GM18498 (cell line): ENCODE measurements around the gene XRCC1.
"Not testable (repeated sequence)": the region's sequence is repeated elsewhere in the genome, so short reads cannot be mapped to it uniquely, and the experiment has no call there.

Source experiments
- ATAC-seq: cut with Tn5 transposase; IDR thresholded peaks from one replicate; pipeline ENCODE4 v1.9.1; 2021; ENCODE audit warnings: mild to moderate bottlenecking, moderate library complexity; ENCODE audit not compliant: unreplicated experiment

Gene XRCC1

DNA sequence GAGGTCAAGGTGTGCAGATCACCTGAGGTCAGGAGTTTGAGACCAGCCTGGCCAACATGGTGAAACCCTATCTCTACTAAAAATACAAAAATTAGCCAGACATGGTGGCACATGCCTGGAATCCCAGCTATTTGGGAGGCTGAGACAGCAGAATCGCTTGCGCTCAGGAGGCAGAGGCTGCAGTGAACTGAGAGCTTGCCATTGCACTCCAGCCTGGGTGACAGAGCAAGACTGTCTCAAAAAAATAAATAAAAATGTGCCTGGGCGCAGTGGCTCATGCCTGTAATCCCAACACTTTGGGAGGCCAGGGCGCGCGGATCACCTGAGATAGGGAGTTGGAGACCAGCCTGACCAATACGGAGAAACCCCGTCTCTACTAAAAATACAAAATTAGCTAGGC, 51.6 kb downstream of the XRCC1 start:
- ATAC-seq: not testable (repeated sequence)

DNA sequence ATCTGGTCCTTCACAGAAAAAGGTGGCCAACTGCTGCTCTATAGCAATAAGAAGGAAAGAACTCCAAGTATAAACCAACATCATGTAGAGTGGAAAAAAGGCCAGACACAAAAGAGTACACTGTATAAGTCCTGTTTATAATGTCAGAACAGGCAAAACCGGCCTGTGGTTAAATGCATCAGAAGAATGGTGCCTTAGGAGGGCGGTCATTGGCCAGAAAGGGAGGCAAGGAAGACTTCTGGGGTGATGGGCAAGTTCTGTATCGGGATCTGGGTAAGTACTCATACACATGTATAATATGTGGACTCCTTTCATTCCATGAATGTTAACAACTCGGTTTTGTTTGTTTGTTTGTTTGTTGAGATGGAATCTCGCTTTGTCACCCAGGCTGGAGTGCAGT, 52.4 kb downstream of the XRCC1 start:
- ATAC-seq: no peak

- ATAC-seq: no peak
These were observed 55.8 kb downstream of the XRCC1 start for GRCh38 chr19:43519436-43520088.

DNA sequence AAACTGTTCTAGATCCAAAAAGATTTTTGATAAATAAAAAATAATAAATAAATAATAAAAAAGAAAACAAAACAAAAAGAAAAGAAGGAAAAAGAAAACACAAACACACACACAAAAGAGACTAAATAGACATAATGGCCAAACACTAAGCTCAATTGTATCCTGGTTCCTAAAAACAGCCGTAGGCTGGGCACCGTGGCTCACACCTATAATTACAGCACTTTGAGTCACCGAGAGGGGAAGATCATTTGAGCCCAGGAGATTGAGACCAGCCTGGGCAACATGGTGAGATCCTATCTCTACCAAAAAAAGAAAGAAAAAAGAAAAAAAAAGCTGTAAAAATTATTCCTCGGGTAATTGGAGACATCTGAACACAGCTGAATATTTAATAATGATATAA, 57.3 kb downstream of the XRCC1 start:
- no peak for ATAC-seq

- not testable (repeated sequence) for ATAC-seq
These were observed 62.9 kb downstream of the XRCC1 start for GRCh38 chr19:43512399-43512798.

DNA sequence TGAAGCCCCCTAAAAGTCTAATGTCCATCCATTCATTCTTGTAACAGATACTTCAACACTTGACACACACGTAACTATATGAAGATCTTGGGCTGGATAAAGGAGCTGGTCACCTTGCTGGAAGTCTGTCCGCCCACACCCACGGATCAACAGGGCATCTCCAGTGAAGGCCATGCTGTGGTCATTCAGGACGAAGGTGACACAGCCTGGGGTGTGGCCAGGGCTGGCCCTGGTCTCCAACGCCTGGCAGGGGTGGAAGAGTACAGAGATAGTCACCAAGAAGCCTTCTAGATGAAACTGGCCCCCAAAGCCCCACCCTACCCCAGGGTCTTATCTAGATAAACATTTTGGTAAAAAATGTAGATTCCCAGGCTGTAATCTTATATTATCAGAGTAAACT, 64.0 kb downstream of the XRCC1 start:
- no peak for ATAC-seq

- ATAC-seq: no peak
These were observed 64.6 kb downstream of the XRCC1 start for GRCh38 chr19:43510713-43511112.

DNA sequence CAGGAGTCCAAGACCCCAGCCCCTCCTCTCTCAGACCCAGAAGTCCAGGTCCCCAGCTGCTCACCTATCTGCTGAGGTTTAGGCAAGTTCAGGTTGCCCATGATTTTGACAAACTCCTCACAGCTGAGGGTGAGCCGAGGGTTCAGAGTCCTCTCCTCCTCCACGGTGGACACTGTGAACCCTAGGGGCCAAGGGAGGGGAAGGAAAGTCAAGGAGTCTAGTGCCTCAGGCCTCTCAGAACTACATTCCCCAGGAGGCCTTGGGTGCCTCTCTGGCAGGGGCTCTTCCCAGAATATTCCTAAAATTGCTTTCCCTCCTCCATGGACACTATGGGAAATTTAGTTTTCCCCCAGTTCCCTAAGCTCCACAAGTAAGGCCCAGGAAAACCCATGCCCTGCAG, 67.4 kb downstream of the XRCC1 start:
- no peak for ATAC-seq

GRCh38 chr19:43506629-43507028, 68.7 kb downstream of the XRCC1 start:
- no peak for ATAC-seq

DNA sequence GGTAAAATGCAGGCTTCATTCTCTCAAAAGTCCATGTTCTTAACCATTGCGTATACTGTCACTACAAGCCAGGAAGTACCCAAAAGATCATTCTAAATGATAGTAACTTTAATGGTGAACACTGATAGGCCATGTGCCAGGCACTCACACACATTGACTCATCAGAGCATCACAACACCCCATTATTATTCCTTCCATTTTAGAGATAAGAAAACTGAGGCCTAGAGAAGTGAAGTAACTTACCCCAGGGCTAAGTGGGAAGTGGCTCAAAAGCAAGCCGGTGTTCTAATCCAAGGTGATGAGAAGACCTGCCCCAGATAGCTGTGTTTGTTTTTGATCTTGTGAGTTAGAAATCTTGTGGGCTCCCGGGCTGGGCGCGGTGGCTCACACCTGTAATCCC, 69.4 kb downstream of the XRCC1 start:
- no peak for ATAC-seq

DNA sequence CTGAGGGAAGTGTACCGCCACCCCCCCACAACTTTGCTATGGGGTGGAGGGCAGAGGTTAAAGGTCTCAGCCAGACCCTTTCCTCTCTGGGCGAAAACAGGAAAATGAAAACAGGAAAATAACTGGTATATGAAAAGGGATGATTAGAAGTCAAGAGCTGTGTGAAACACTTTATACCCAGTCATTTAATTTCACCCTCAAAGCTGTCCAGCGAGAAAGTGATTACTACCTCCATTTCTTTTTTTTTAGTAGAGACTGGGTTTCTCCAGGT, 70.2 kb downstream of the XRCC1 start:
- no peak for ATAC-seq

- ATAC-seq: peak; percentile 24
These were observed 70.7 kb downstream of the XRCC1 start, which contains the start of gene PHLDB3 for GRCh38 chr19:43504426-43505185. PHLDB3 (minus strand) TSS chr19:43504746; CDS start chr19:43504118, 628 bp downstream.

DNA sequence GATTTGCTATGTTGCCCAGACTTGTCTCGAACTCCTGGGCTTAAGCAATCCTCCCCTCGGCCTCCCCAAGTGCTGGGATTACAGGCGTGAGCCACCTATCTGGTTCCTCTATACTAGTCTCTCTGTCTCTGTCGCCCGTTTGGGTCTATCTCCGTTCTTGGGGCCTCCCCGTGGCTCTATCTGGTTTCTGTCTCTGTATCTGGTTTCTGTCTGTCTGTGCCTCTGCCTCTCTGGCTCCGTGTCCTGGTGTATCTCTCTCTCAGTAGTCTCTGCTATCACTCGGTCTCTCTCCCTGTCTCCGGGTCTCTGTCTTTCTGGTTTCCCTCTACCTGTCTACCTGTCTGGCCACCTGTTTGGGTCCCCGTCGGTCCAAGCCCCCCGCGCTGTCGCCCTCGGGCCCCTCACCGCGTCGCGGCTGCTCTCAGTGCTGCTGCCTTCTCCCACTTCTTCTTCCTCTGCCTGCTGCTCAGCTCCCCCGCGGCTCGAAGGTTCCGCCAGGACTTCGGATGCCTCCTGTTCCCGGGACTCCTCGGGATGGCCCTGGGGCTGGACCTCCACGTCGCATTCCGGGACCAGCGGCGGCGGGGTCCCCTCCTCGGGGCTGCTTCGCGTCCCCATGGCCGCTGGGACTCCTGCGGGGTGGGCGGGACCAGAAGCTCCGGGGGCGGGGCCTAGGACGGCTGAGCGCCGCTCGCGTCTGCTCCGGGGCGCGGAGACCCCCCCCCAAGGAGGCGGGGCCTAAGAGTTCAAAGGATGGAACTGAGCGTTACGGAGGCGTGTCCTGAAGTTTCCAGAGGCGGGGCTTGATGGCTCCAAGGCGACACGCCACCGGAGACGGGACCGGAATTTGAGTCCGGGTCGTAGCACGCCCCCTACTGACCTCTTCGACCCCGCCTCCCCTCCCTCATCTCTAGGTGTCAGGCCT, 71.6 kb downstream of the XRCC1 start:
- peak; percentile 87 for ATAC-seq

DNA sequence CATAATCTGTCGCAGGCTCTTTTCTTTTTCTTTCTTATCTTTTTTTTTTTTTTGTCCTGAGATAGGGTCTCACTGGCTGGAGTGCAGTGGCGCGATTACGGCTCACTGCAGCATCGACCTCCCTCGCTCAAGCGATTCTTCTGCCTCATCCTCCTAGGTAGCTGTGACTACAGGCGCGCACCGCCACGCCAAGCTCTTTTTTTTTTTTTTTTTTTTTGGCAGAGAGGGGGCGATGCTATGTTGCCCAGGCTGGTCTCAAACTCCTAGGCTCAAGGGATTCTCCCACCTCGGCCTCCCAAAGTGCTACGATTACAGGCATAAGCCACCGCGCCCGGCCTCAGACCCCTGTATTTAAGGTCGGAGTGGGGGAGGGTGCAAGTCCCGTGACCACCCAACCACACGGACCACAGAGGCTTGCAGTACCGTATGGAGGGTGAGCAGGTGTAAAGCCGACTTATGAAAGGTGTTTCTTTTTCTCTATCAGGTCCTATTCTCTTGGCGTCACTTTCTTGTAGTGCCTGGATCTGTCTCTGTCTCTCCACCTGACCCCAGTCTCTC, 72.8 kb downstream of the XRCC1 start:
- no peak for ATAC-seq

DNA sequence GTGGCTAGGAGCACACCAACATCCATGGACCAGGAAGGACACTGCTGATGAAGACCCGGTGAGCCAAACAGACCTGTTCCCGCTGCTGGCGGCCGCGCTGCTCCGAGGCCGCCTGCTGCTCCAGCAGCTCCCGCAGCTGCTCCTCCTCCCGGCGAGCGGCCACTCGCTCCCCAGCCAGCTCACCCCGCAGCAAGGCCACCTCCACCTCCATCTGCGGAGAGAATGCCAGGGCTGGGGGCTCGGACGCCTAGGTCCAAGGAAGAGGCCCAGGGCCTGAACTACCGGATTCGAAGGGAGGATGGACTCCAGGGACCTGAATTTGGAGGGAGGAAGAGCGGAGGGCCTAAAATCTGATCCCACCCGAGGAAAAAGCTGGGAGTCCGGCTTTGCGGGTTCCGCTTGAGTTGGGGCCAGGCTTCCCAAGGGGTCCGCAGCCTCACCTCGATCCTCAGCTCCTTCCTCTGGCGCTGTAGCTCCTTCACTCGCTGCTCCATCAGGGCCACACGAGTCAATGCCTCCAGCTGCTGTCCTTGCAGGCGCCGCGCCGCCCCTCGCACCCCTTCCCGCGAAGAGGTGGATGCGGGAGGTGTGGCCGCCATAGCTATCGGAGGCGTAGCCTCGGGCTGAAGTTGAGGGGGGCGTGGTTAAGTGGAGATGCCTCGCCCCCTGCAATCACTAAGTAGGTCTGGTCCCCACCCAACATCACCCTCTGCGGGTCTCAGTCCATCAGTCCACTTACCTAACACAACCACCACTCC, 73.5 kb downstream of the XRCC1 start:
- no peak for ATAC-seq

GRCh38 chr19:43499042-43499441, 76.3 kb downstream of the XRCC1 start:
- no peak for ATAC-seq

- no peak for ATAC-seq
These were observed 77.0 kb downstream of the XRCC1 start for GRCh38 chr19:43498233-43498842.

- ATAC-seq: no peak
These were observed 78.4 kb downstream of the XRCC1 start for GRCh38 chr19:43496960-43497359.

DNA sequence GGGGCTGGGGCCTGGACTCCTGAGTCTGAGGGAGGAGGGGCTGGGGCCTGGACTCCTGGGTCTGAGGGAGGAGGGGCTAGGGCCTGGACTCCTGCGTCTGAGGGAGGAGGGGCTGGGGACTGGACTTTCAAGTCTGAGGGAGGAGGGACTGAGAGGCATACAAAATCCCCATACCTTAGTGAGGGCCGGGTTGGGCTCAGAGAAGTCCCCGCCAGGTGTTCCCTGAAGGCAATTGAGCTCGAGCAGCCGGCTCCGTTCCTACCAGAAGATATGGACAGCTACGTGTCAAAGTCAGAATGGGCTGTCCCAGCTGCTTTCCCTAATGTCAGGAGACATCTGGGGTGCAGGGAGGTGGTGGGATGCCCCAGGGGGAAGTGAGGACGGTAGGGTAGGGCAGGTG, 80.2 kb downstream of the XRCC1 start:
- ATAC-seq: no peak
